Mesenteric fat pad (tissue), 1 donor: ENCODE results near the gene EXOSC5. TPM values are rescaled to one million over a fixed set of nuclear protein-coding genes. Genes with fewer than 3 reads are reported as not detected.
A peak's percentile ranks its signal among the peaks of the same experiment; 100 is the strongest.

Experiments used
- DNase-seq: peaks from one replicate; pipeline ENCODE4 v3.0.0-alpha.2; 2020; ENCODE audit warnings: low spot score
- total RNA-seq: library from RNA; stranded (reverse); fragmentation: NEBNext Ultra II Directional; extraction: Animal tissue kit (Norgen Biotek cat#: 25700); gene quantifications from one replicate; pipeline ENCODE4 v1.2.1, GENCODE V29; 2021
- donor health status: DM: yes; HTN: yes; CAD: no.

The EXOSC5 gene
- total RNA-seq, 1 donor from 2014 or later: 9.6 TPM

- DNase-seq: peak; percentile 94
Measured at GRCh38 chr19:41426952-41427646, 29.9 kb upstream of the EXOSC5 start, which contains the start of gene B3GNT8. Gene B3GNT8 (minus strand): TSS chr19:41427374. CDS start chr19:41426778, 596 bp downstream.

DNA sequence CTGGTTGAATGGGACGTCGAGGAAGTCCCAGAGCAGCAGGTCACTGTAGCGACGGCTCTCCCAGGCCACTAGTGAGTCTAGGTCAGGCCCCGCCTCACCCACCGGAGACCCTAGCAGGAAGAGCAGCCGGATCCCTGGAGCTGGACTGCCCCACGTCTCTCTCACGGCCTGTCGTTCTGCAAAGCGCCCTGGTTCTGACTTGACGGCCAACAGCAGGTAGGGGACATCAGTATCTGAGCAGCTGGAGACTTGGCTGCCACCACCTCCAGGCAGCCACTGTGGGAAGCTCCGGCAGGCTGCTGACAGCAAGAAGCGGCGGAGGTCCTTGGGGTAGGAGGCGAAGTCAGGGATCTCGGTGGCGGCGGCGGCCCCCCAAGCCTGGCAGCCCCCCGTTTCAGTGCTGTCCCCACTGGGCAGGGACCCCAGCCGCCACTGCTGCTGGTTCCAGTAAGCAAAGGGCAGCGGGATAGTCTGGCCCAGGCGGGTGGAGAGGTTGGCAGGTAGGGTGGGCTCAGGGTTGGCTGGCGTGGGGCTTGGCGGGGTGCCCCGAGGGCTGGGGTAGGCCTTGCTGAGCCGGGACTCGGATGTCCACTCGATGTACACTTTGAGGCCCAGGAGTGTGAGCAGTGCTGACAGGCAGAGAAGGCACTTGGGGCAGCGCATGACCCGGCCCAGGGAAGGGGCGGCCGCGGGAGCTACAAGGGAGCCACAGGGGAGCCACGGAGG lies 29.1 kb upstream of the EXOSC5 start:
- no peak for DNase-seq

DNA sequence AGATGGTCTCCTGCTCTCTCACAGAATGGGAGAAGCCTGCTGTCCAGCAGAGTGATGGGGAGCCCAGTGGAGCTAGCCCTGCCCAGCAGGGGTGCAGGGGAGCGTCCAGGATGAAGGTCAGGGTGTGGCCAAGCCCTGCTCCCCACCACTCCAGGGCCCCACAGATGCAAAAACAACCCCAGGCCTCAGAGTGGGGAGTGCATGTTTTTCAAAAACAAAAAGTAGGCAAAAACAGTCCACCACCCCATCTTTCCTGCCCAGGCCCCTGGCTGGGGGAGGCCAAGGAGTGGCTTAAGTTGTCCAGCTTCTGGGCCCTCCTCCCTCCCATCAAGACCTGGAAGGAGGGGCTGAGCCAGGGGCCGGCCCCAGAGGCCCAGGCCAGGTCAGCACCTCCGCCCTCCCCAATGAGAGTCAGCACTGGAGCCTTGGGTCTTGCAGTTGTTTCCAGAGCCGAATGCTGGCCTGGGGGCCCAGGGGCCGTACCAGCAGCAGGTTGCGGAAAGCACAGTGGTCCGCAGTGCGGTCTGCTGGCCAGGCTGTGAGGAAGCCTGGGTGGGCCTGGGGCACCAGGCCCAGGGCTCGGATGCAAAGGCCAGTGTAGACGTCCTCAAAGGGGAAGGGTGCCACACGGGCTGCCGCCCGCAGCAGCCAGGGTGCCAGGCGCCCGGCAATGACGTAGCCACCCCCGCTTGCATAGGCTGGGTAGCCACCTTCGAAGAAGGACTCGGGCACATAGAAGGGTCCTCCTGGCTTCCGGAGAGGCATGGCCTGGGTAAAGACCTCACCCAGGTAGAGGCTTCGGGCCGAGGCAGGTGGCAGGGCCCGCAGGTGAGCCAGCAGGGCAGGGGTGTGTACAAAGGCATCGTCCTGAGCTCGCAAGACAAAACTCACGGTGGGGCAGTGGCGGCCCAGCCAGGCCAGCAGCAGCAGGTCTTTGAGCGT lies 28.3 kb upstream of the EXOSC5 start:
- no peak for DNase-seq

DNA sequence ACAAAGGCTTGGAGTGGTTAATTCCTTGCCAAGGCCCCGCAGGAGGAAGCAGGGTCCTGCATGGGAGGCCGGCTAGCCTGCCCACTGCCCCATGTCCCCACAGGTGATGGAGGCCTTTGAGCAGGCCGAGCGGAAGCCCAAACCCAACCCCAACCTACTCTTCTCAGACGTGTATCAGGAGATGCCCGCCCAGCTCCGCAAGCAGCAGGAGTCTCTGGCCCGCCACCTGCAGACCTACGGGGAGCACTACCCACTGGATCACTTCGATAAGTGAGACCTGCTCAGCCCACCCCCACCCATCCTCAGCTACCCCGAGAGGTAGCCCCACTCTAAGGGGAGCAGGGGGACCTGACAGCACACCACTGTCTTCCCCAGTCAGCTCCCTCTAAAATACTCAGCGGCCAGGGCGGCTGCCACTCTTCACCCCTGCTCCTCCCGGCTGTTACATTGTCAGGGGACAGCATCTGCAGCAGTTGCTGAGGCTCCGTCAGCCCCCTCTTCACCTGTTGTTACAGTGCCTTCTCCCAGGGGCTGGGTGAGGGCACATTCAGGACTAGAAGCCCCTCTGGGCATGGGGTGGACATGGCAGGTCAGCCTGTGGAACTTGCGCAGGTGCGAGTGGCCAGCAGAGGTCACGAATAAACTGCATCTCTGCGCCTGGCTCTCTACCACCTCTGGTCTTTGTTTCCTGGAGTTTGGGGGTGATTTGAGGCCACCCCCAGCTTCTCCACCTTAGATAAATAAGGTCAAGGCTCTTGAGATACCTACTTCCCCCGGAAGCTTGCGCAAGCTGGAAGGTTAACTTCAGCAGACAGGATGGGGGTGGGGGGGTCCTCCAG lies 27.4 kb upstream of the EXOSC5 start:
- DNase-seq: no peak

DNA sequence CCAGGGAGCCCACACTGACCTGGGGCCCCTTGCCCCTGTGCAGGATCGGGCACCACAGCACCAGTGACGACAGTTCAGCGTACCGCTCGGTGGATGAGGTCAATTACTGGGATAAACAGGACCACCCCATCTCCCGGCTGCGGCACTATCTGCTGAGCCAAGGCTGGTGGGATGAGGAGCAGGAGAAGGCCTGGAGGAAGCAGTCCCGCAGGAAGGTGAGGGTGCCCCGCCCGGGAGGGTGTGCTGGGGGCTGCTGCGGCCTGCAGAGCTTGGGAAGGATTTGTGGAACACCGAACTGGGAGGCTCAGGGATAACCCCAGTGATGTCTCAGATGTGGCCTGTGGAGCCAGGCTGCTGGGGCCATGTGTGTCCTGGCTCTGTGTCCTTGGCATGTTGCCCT lies 25.8 kb upstream of the EXOSC5 start:
- no peak for DNase-seq

- DNase-seq: no peak
Measured at GRCh38 chr19:41422456-41422855, 25.3 kb upstream of the EXOSC5 start.

DNA sequence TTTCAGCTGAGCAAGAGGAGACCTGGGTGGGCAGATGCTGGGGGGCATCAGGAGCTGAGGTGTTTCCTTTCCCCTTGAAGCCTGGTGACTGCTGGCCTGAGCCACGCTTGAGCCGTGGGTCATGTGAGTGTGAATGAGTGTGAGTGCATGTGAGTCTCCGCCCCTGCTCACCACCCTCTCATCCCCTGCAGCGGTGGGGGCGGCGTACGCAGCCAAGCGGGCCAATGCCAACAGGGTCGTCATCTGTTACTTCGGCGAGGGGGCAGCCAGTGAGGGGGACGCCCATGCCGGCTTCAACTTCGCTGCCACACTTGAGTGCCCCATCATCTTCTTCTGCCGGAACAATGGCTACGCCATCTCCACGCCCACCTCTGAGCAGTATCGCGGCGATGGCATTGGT lies 24.8 kb upstream of the EXOSC5 start:
- DNase-seq: no peak

- no peak for DNase-seq
Measured at GRCh38 chr19:41421314-41421713, 24.2 kb upstream of the EXOSC5 start.

DNA sequence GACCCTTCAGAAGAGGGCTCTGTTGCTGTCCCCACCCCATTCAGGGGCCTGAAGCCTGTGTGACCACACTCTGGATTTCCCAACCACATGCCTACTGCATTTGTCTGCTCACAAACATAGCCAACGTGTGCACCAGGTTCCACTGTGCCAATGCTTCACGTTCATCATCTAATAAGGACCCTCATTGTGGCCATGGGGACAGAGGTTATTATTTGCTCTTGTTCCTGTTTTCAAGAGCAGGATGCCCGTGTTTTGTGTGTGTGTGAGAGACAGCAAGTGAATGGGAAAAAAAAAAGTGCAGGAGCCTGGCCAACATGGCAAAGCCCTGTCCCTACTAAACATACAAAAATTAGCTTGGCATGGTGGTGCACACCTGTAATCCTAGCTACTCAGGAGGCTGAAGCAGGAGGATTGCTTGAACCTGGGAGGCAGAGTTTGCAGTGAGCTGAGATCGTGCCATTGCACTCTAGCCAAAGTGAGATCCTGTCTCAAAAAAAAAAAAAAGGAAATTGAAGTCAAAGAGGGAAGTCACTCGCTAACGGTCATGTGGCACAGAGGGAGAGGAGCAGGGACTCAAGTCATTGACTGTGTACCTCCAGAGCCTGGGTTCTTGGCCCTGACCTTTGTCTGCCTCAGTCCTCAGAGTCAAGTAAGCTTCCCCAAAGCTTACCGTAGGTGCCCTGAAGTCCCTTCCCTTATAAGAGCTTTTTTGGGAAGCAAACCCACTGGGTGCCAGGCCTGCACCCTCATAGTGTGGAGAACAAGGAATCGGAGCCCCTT lies 23.1 kb upstream of the EXOSC5 start:
- no peak for DNase-seq

DNA sequence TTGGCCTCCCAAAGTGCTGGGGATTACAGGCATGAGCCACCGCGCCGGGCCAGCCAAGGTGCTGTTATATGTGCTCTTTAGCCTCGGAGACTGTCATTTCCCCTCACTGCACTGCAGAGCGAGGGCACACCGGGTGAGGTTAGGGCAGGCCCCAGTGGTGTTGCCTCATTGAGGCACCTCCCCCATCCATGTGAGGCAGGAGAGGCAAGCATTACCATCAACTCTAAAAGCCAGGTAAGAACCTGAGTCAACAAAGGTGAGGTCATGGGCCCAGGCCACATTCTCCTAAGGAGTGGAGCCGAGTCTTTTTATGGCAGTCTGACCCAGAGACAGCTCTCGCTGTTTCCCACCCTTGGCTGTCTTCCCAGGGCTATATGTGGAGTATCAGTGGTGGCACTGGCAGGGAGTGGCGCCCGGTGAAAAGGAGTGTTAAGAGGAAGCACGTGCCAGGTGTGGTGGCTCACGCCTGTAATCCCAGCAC lies 19.1 kb upstream of the EXOSC5 start:
- no peak for DNase-seq

GRCh38 chr19:41415154-41415571 lies 18.0 kb upstream of the EXOSC5 start:
- no peak for DNase-seq

GRCh38 chr19:41414461-41414860 lies 17.3 kb upstream of the EXOSC5 start:
- DNase-seq: no peak

DNA sequence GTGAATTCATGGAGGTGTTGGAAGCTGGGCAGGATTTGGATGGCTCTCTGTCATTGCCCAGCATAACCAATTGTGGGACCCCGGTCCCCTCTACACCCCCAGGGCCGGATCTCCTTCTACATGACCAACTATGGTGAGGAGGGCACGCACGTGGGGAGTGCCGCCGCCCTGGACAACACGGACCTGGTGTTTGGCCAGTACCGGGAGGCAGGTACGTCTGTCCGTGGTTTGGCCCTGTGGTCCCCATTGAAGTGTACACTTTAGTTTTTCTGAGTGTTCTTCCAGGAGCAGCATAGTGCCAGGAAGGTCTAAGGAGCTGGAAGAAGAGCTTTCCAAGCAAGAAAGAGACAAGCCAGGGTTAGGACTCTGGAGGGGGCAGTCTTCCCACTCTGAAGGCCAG lies 16.8 kb upstream of the EXOSC5 start:
- no peak for DNase-seq

DNA sequence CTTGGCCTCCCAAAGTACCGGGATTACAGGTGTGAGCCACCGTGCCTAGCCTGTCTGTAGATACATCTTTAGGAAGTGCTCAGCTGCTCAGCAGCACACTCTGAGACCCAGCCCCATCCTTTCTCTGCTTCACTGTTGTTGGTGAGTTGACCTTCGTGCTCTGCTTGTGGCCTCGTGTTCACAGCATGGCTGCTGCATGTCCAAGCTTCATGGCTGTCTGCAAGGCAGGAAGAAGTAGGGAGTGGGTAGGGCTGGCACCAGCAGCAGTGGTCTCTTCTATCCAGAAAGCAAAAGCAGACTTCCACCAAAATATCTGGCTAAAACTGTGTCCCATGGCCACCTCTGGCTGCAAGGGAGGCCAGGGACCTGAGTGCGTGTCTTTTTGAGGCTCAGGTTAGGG lies 15.8 kb upstream of the EXOSC5 start:
- DNase-seq: no peak

- no peak for DNase-seq
Measured at GRCh38 chr19:41411968-41412265, 14.8 kb upstream of the EXOSC5 start.

DNA sequence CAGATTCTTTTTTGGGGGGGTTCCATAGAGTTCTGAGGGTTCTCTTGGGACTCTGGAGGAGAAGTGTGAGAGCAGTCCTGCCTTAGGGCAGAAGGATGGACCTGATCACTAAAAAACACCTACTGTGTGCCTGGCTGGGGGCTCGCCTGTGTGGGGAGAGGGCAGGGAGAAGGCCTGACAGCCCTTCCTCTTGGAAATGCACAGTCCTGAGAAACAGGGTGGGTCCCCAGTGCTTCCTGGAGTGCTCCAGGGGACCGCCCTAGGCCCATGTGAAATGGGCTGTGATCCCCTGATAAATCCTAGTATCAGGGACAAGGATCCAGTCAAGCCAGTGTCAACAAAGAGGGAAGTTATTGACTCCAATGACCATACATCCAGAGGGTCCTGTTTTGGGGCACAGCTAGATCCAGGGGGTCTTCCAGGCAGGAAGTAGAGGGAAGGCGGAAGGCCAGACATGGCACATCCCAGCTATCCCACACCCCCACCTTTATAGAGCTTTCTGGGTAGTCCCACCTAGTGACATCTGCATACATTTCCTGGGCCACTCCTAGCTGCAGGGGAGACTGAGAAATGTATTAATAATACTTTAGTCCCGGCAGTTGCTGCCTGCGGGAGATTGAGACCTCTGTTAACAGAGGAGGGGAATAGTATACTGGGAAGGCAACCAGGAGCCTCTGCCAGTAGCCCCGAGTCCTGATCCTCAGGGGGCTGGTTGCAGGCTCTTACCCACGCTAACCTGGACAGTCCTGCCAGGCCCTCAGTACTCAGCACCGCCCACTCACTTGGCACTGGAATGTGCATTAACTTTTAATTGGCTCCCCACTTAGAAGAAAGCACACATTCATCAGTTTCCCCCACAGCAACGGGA lies 14.2 kb upstream of the EXOSC5 start:
- no peak for DNase-seq

DNA sequence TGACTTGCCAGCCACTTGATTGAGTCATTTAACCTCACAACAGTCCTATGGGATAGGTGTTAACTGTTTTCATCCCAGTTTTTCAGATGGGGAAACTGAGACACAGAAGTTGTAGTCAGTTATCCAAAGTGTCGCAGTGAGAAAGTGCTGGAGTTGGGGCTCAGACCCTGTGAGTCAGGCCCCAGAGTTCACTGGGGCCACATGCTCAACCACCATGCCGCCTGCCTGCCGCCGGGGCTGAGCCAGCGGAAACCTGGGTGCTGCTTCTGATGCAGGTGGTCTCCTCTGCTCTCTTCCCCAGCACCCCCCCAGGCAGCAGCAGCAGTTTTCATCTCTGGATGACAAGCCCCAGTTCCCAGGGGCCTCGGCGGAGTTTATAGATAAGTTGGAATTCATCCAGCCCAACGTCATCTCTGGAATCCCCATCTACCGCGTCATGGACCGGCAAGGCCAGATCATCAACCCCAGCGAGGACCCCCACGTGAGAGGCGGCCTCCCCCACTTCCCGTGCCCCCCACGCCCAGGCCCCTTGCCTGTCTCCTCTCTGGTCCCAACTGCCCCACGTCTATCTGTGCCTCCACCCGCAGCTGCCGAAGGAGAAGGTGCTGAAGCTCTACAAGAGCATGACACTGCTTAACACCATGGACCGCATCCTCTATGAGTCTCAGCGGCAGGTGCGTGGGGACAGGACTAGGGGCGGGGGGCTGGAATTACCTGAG lies 13.3 kb upstream of the EXOSC5 start:
- DNase-seq: no peak

GRCh38 chr19:41409288-41409687 lies 12.1 kb upstream of the EXOSC5 start:
- no peak for DNase-seq
